IPS-18c (cell line): ENCODE results near the gene DEXI.
"Not testable (repeated sequence)": the region's sequence is repeated elsewhere in the genome, so short reads cannot be mapped to it uniquely, and the experiment has no call there.

ENCODE experiments used
- H3K4me3 ChIP-seq: 2 replicates; pipeline ENCODE4 v1.7.0; 2013; ENCODE audit warnings: low read depth, mild to moderate bottlenecking, low read length, moderate library complexity; ENCODE audit not compliant: insufficient read depth
- H3K9me3 ChIP-seq: one replicate; pipeline ENCODE4 v1.6.1; 2013; ENCODE audit warnings: mild to moderate bottlenecking, low read length, moderate library complexity; ENCODE audit not compliant: control insufficient read depth, insufficient read depth

The DEXI gene

GRCh38 chr16:10935226-10935915 is 6.9 kb downstream of the DEXI start:
- Histone ChIP-seq H3K4me3 (no peak overlapping the region), H3K9me3 (no peaks in the 10 kb centered on the region)

- H3K4me3 ChIP-seq: no peak overlapping the region
- H3K9me3 ChIP-seq: no peaks in the 10 kb centered on the region
Measured at GRCh38 chr16:10934325-10935107, 7.8 kb downstream of the DEXI start.

GRCh38 chr16:10933865-10934264 is 8.4 kb downstream of the DEXI start:
- Histone ChIP-seq H3K9me3 (no peaks in the 10 kb centered on the region), H3K4me3 (no peak overlapping the region)

GRCh38 chr16:10932959-10933710 is 9.1 kb downstream of the DEXI start:
- Histone ChIP-seq H3K9me3 (no peaks in the 10 kb centered on the region), H3K4me3 (no peak overlapping the region)

GRCh38 chr16:10931977-10932632 is 10.2 kb downstream of the DEXI start:
- H3K9me3 ChIP-seq: no peaks in the 10 kb centered on the region

GRCh38 chr16:10931134-10931533 is 11.1 kb downstream of the DEXI start:
- no peaks in the 10 kb centered on the region for H3K9me3 ChIP-seq
- no peak overlapping the region for H3K4me3 ChIP-seq

More at GRCh38 chr16:10931977-10932632, 10.2 kb downstream of the DEXI start:
- H3K4me3 ChIP-seq: no peak overlapping the region

GRCh38 chr16:10930755-10931093 is 11.5 kb downstream of the DEXI start:
- no peak overlapping the region for H3K4me3 ChIP-seq
- no peaks in the 10 kb centered on the region for H3K9me3 ChIP-seq

- H3K9me3 ChIP-seq: no peaks in the 10 kb centered on the region
Measured at GRCh38 chr16:10929853-10930754, 12.2 kb downstream of the DEXI start.

GRCh38 chr16:10929097-10929496 is 13.2 kb downstream of the DEXI start:
- H3K9me3 ChIP-seq, H3K4me3 ChIP-seq: not testable (repeated sequence)

More at GRCh38 chr16:10929853-10930754, 12.2 kb downstream of the DEXI start:
- no peak overlapping the region for H3K4me3 ChIP-seq

GRCh38 chr16:10927497-10928112 is 14.7 kb downstream of the DEXI start:
- Histone ChIP-seq H3K4me3 (no peak overlapping the region), H3K9me3 (no peaks in the 10 kb centered on the region)

GRCh38 chr16:10926867-10927266 is 15.4 kb downstream of the DEXI start:
- Histone ChIP-seq H3K4me3 (no peak overlapping the region), H3K9me3 (no peaks in the 10 kb centered on the region)

GRCh38 chr16:10926094-10926493 is 16.2 kb downstream of the DEXI start:
- Histone ChIP-seq H3K9me3 (no peaks in the 10 kb centered on the region), H3K4me3 (no peak overlapping the region)

- H3K4me3 ChIP-seq, H3K9me3 ChIP-seq: not testable (repeated sequence)
Measured at GRCh38 chr16:10925285-10925684, 17.0 kb downstream of the DEXI start.

- no peaks in the 10 kb centered on the region for H3K9me3 ChIP-seq
- H3K4me3 ChIP-seq: no peak overlapping the region
Measured at GRCh38 chr16:10923650-10924214, 18.5 kb downstream of the DEXI start.

- Histone ChIP-seq H3K4me3 (no peak overlapping the region), H3K9me3 (no peaks in the 10 kb centered on the region)
Measured at GRCh38 chr16:10923146-10923649, 19.1 kb downstream of the DEXI start.
